Amygdala (tissue), 56 donors: ENCODE data around the gene UBR2.

ENCODE experiments used
- DNase-seq, 56 donors: peaks; one replicate each; lab custom pipeline; 2025; lab: John Stamatoyannopoulos, UW

UBR2 gene

GRCh38 chr6:42563697-42564505 lies at the start of gene UBR2:
UBR2 (plus strand) TSS chr6:42564029; CDS start chr6:42564320, 291 bp downstream.
- DNase-seq: peak; percentile 54 to 99 (median 95)

- no peak for DNase-seq
Observed at GRCh38 chr6:42514745-42515144, 49.1 kb upstream of the UBR2 start.

- no peak for DNase-seq
Observed at GRCh38 chr6:42519779-42520178, 44.0 kb upstream of the UBR2 start.

GRCh38 chr6:42520786-42521607 lies 42.8 kb upstream of the UBR2 start:
- DNase-seq: no peak

GRCh38 chr6:42522036-42522435 lies 41.8 kb upstream of the UBR2 start:
- no peak for DNase-seq

GRCh38 chr6:42522942-42523814 lies 40.7 kb upstream of the UBR2 start:
- no peak for DNase-seq

GRCh38 chr6:42525206-42525605 lies 38.6 kb upstream of the UBR2 start:
- DNase-seq: no peak

- no peak for DNase-seq
Observed at GRCh38 chr6:42526616-42527015, 37.2 kb upstream of the UBR2 start.

- no peak for DNase-seq
Observed at GRCh38 chr6:42527204-42527603, 36.6 kb upstream of the UBR2 start.

- no peak for DNase-seq
Observed at GRCh38 chr6:42530296-42530695, 33.5 kb upstream of the UBR2 start.

- DNase-seq: no peak
Observed at GRCh38 chr6:42530751-42531150, 33.1 kb upstream of the UBR2 start.

- DNase-seq: peak in 5 of 56 donors; percentile 1 to 37 (median 7)
Observed at GRCh38 chr6:42532038-42532669, 31.7 kb upstream of the UBR2 start.

- no peak for DNase-seq
Observed at GRCh38 chr6:42533794-42534193, 30.0 kb upstream of the UBR2 start.

- no peak for DNase-seq
Observed at GRCh38 chr6:42537536-42537935, 26.3 kb upstream of the UBR2 start.

GRCh38 chr6:42539135-42539534 lies 24.7 kb upstream of the UBR2 start:
- DNase-seq: no peak

GRCh38 chr6:42545226-42545773 lies 18.5 kb upstream of the UBR2 start:
- DNase-seq: no peak

GRCh38 chr6:42547407-42548329 lies 16.2 kb upstream of the UBR2 start:
- DNase-seq: peak; percentile 59 to 94 (median 82)

- no peak for DNase-seq
Observed at GRCh38 chr6:42550277-42550676, 13.6 kb upstream of the UBR2 start.

- no peak for DNase-seq
Observed at GRCh38 chr6:42551217-42551616, 12.6 kb upstream of the UBR2 start.
